DMS153 treated with DMSO at 0.1 percent for 48 hours (cell line): ENCODE measurements around the gene FOXD4L1.
"Not testable (repeated sequence)": the region's sequence is repeated elsewhere in the genome, so short reads cannot be mapped to it uniquely, and the experiment has no call there.

Experiments
- DNase-seq: peaks from one replicate; lab custom pipeline; 2025; ENCODE audit not compliant: unreplicated experiment; lab: John Stamatoyannopoulos, UW

FOXD4L1 gene

DNA sequence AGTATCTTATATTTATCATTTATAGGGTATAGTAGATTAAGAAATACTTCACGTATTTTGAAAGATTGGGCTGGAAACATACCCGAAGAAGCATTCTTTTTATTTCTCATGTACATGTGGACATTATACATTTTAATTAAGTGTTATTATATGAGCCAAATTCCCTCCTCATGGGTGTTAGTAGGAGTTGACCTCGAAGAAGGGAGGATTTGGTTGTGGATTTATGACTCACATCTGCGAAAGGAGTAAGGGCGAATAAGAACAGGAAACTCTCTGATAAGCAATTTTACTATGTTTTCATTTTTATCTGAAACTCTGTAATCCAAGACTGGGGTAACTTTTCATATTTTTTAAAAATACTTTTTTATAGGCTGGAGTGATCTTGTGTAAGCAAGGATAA lies 23.0 kb downstream of the FOXD4L1 start:
- DNase-seq: not testable (repeated sequence)

DNA sequence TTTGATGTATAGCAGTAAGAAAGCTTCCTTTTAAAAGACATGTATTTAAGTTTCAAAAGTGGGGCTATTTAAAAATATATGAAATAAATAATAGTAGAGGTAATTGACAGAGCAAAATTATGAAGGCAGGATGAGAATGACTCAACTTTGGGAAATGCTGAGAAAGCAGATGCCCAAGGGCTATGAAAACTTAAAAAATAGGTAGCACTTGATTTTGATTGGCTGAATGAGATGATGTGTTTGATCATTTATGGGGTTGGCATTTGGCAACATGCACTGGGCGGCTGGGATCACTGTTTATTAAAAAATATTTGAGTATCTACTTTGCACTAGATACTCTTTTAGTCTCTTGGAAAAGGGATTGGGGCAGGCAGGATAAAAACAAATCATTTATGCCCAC lies 26.5 kb downstream of the FOXD4L1 start:
- DNase-seq: not testable (repeated sequence)

DNA sequence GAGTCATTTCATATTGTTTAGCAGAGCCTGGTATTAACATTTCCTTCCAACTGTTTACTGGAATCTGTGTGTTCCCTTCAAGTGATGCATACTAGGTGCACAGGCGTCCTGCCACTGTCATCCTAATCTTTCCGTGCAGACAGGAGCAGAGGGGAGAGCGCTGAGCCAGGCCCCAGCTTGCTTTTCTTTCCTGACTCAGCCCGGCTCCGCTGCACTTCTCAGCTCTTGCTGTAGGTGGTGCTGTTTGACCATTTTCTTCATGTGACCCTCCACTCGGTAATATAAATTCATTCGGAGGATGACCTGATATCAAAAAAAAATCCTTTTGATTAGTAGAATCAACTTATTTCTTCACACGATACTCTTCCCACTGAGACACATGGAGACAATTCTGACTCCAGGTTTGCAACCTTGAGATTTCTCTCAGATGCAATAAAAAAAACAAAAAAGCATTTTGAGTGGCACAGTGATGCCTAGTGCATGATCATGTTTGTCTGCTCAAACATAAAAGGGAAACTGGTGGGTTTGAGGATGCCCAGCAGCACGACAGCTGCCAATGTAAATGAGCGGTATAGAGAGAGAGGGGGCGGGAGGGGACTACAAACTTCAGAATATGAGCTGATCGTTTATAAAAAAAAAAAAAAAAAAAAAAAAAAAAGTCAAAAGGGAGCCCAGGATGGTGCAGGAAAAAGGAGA lies 29.0 kb downstream of the FOXD4L1 start:
- DNase-seq: not testable (repeated sequence)

DNA sequence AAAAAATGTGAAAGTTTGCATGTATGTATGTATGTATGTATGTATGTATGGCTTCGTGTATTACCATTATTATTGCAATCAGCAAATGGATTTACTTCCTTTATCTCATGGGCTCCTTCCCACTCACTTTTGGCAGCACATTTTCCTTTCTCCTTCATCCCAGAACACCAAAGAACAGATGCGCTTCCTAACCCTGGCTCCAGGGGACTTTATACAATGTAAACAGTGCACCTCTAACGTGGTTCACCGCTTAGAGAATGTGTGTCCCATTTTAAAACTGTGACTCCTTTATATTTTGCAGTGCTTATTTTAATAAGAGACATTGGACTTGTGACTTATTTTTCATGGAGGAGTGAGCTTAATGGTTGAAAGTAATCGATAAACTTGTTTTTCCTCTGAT lies 29.7 kb downstream of the FOXD4L1 start:
- DNase-seq: not testable (repeated sequence)

DNA sequence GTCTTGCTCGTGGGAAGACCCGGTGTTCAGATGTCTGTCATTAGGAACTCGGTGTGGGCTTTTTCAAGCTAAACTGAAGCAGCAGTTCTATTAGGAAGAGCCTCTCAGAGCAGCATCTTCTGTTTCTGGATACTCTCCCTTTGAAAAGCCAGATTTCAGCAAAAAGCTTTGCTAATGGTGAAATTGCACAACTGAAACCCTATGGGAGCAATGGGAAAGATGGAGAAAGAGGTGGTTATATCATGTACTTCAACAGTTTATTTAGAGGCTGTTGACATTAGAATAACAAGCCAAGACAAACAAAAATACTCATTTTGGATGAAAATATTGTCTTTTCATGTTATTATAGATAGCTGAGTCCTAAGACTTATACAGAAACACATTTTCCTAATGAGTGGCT lies 30.4 kb downstream of the FOXD4L1 start:
- DNase-seq: not testable (repeated sequence)

DNA sequence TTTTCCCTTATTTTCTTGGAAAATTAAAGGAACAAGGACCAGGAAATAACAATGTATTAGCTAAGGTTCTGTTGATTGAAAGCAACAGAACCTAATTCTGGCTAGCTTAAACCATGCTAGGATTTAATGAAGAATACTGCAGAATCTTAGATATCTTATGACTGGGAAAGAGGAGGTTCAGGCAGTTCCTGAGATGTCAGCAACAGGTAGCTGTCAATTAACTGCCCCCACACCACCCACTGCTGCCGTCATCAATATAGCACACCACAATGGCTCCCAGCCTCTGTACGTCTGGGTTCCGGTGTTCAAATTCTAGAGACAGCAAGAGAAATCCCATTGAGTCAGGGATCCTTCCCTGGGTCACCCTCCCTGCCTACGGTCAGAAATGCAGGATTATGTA lies 34.5 kb downstream of the FOXD4L1 start:
- not testable (repeated sequence) for DNase-seq

DNA sequence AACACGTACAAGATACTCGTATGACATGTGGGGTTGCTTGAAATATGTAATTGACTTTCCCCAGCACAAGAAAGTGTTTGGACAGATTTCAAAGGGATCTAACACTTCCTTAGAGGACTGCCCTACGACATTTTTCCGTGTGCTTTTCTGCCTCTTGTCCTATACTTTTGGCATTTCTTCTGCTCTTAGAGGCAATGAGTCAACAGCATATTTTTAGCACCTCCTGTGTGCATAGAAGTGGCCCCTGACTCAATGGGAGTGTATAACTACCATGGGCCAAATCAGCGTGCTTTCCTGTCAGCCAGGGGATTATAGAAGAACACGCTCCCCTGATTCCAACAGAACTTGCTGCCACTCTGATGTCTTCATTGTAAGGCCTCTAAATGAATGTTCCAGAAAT lies 38.1 kb downstream of the FOXD4L1 start:
- DNase-seq: not testable (repeated sequence)

DNA sequence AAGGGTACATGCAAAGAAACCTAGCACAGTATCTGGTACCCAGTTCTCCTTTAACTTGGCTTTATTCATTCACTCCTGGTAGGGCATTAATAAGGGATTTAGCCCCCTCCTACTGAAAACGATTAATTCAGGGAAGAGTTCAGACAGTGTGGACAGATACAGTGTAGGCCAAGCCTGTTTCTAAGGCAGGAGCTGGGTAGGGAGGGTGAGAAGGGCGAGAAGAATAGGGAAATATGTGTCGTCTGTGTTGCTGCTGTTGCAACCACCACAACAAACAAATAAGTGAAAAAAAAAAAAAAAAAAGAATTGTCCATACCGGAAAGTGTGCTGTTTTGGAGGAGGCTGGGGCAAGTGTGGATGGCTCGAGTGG lies 42.4 kb downstream of the FOXD4L1 start:
- not testable (repeated sequence) for DNase-seq

DNA sequence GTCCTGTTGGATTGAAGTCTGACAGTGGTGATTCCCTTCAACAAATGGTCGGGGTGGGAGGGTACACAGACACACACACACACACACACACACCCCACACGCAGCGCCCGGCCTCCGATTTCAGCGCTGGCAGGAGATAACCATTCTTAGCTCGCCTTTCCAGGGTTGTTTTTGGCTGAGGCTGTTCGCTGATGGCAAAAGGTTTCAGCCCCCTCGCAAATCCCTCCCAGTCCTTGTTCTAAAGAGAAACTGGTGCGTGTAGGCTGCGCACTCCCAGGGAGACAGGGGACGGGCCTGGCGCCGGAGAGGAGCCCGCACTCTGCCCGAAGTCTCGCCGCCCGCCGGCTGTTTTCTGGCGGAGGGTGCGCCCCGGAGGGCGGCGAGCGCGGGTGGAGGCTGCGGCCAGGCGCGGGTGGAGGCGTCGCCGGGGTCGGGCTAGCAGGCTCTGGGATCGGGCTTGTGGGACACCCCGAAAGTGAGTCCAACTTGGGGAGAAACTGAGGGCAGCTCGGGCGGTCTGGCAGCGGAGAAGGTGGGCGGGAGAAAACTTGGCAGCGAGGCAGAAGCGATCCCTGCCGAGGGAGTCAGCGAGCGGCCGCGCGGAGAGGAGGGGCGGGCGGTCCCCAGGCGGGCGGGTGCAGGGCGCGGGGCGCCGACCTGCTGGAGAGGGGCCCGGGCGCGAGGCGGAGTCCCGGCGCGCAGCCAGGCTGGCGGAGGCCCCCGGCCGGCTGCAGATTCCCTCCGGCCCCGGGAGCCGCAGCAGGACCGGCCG lies 42.9 kb downstream of the FOXD4L1 start:
- not testable (repeated sequence) for DNase-seq

DNA sequence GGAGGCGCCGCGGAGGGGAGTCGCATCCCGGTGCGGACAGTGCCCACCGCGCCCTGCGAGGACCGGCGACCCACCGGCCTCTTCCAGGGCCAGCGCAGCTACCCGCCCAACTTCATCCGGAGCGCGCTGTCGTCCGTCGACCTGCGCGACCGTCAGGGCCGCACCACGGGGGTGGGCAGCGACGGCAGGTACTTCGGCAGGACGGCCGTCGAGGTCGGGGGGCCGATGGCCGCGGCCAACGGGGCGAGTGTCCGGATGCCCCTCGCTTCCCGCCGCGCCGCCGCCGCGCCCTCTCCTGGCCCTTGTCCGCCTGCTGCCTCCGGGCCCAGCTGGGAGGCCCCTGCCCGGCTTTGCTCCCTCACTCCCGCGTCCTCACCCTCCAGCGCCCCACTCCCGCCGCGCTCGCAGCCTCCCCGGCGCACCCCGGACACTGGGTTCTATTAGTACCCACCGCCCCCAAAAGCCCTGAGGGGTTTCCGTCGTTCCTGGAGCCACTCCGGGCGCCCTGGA lies 43.6 kb downstream of the FOXD4L1 start:
- DNase-seq: not testable (repeated sequence)

DNA sequence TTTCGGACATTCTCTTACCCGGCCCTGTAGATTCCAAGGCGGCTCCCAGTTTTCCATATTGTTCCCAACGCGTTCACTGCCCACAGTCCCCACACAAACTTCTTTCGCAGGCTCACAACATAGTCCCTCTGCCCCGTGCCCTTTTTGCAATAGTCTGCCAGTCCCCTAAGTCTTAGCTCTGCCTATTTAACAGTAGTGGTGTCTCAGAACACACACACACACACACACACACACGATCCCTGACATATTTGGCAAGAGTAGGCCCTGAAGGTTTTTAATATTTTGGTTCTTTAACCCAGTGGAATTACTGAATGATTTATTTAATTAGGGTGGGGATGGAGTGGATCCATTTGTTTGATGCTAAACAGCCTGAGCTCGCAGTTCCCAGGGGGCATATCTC lies 44.1 kb downstream of the FOXD4L1 start:
- not testable (repeated sequence) for DNase-seq
